ENCODE measurements around the gene ZNF583. TPM values are rescaled to one million over a fixed set of nuclear protein-coding genes. Genes with fewer than 3 reads are reported as not detected.

ZNF583 gene
- total and polyA plus RNA-seq, 2 donors (not counting 1 experiment from before 2014, with no cell fraction given) = 1.5 to 11.7 TPM

GRCh38 chr19:56360841-56361240, 43.3 kb upstream of the ZNF583 start:
- no peak overlapping the region for H3K4me2 ChIP-seq (replicated peaks; ENCODE audit: low read depth, low read length, poor library complexity, severe bottlenecking)
- no peaks in the 10 kb centered on the region for H3K4me1 ChIP-seq (ENCODE audit: control insufficient read depth in 2 of 2, insufficient read depth in 2 of 2, low read length in 2 of 2)
- POLR2A ChIA-PET = no interaction called here
- peaks cover 6 to 14% (median 9%) of the 10 kb centered on the region in 3 donors for H3K9me3 ChIP-seq (ENCODE audit: control extremely low read depth in 1 of 3, control insufficient read depth in 2 of 3, insufficient read depth in 1 of 3, low read length in 2 of 3)
- H3K36me3 ChIP-seq (replicated peaks in 1 of 2; ENCODE audit: control extremely low read depth in 1 of 2, control insufficient read depth in 1 of 2, extremely low read depth in 1 of 2, insufficient read depth in 2 of 2, low read length in 1 of 2) = no peaks in the 10 kb centered on the region
- no peak for DNase-seq
- H3K9me3 Mint-ChIP-seq (ENCODE audit: insufficient read depth) = peaks cover 43% of the 10 kb centered on the region
- no peaks in the 10 kb centered on the region for H3K4me1 Mint-ChIP-seq
- H3K79me2 ChIP-seq (ENCODE audit: control insufficient read depth, insufficient read depth, low read length) = no peaks in the 10 kb centered on the region
- H3K27me3 ChIP-seq (replicated peaks in 1 of 4; ENCODE audit: control extremely low read depth in 1 of 4, control insufficient read depth in 3 of 4, insufficient read depth in 4 of 4, low read length in 3 of 4) = no peaks in the 10 kb centered on the region
- H3K9ac ChIP-seq (ENCODE audit: low read length) = no peak overlapping the region
- H3K4me3 Mint-ChIP-seq = no peak overlapping the region
- CTCF ChIA-PET = no interaction called here
- no peak overlapping the region for H3K27ac Mint-ChIP-seq
- no peaks in the 10 kb centered on the region for H3K27me3 Mint-ChIP-seq
- intact Hi-C loops (cut with micrococcal nuclease) = no loop called here
- no peaks in the 10 kb centered on the region for H4K20me1 ChIP-seq (ENCODE audit: control insufficient read depth, insufficient read depth, low read length, poor library complexity, severe bottlenecking)
- H3K4me3 ChIP-seq (ENCODE audit: control extremely low read depth in 1 of 5, extremely low read depth in 1 of 5, insufficient read depth in 1 of 5, low read depth in 2 of 5, low read length in 4 of 5) = no peak overlapping the region
- no peak for ATAC-seq (ENCODE audit: low read depth)
- no peak overlapping the region for H2AFZ ChIP-seq (ENCODE audit: insufficient read depth, low read depth, low read length, poor library complexity, severe bottlenecking)
- H3K27ac ChIP-seq (ENCODE audit: low read length in 2 of 2) = no peak overlapping the region
- no CpG with 5 or more reads among the region's 2 CpGs for WGBS (ENCODE audit: insufficient coverage)
- TF ChIP-seq EZH2 (IDR thresholded peaks at IDR 0.05; ENCODE audit: borderline replicate concordance, insufficient read depth, low read depth, low read length, poor library complexity, severe bottlenecking) (no peak), CTCF (IDR thresholded peaks at IDR 0.05) (no peak)

GRCh38 chr19:56367829-56368711, 36.1 kb upstream of the ZNF583 start:
- H3K4me3 Mint-ChIP-seq = peak overlapping the region; percentile 96
- H3K9me3 Mint-ChIP-seq (ENCODE audit: insufficient read depth) = peaks cover 25% of the 10 kb centered on the region
- Histone ChIP-seq H3K27ac (ENCODE audit: low read length in 2 of 2) (peak overlapping the region; percentile 78 to 79), H3K4me1 (ENCODE audit: control insufficient read depth in 2 of 2, insufficient read depth in 2 of 2, low read length in 2 of 2) (peaks cover 8 to 14% of the 10 kb centered on the region in 2 donors), H3K4me3 (ENCODE audit: control extremely low read depth in 1 of 5, extremely low read depth in 1 of 5, insufficient read depth in 1 of 5, low read depth in 2 of 5, low read length in 4 of 5) (peak overlapping the region; percentile 45 to 85 (median 77)), H3K9me3 (ENCODE audit: control extremely low read depth in 1 of 3, control insufficient read depth in 2 of 3, insufficient read depth in 1 of 3, low read length in 2 of 3) (peaks cover 9 to 24% (median 11%) of the 10 kb centered on the region in 3 donors), H3K27me3 (replicated peaks in 1 of 4; ENCODE audit: control extremely low read depth in 1 of 4, control insufficient read depth in 3 of 4, insufficient read depth in 4 of 4, low read length in 3 of 4) (no peaks in the 10 kb centered on the region), H4K20me1 (ENCODE audit: control insufficient read depth, insufficient read depth, low read length, poor library complexity, severe bottlenecking) (no peaks in the 10 kb centered on the region), H2AFZ (ENCODE audit: insufficient read depth, low read depth, low read length, poor library complexity, severe bottlenecking) (peak overlapping the region; percentile 93), H3K79me2 (ENCODE audit: control insufficient read depth, insufficient read depth, low read length) (peaks cover 5% of the 10 kb centered on the region), H3K9ac (ENCODE audit: low read length) (peak overlapping the region; percentile 87), H3K4me2 (replicated peaks; ENCODE audit: low read depth, low read length, poor library complexity, severe bottlenecking) (peak overlapping the region; percentile 87), H3K36me3 (replicated peaks in 1 of 2; ENCODE audit: control extremely low read depth in 1 of 2, control insufficient read depth in 1 of 2, extremely low read depth in 1 of 2, insufficient read depth in 2 of 2, low read length in 1 of 2) (peaks cover 0 to 10% of the 10 kb centered on the region in 2 experiments)
- intact Hi-C loops (cut with micrococcal nuclease) = loop anchor here (1.0 to 2.0 kb wide), 2 partner anchors 25 to 53 kb away; partner anchors contain the start of genes ZNF582 and ZSCAN5A
- 12% methylated on average over 61 of the region's 65 CpGs for WGBS (ENCODE audit: insufficient coverage)
- H3K4me1 Mint-ChIP-seq = peaks cover 25% of the 10 kb centered on the region
- H3K27ac Mint-ChIP-seq = peak overlapping the region; percentile 90
- ChIA-PET POLR2A (interaction anchor here (1.5 kb wide), 1 partner anchor 53 kb away, joined by 3 read pairs; the partner anchor contains the start of gene ZSCAN5A), CTCF (interaction anchor here (1.0 to 2.5 kb wide), 2 partner anchors 20 to 292 kb away, joined by 3 to 6 read pairs; no protein-coding TSS in a partner anchor)
- TF ChIP-seq EZH2 (IDR thresholded peaks at IDR 0.05; ENCODE audit: borderline replicate concordance, insufficient read depth, low read depth, low read length, poor library complexity, severe bottlenecking) (no peak), CTCF (IDR thresholded peaks at IDR 0.05) (no peak)
- ATAC-seq (ENCODE audit: low read depth) (peak; percentile 99), DNase-seq (peak; percentile 93)
- H3K27me3 Mint-ChIP-seq = no peaks in the 10 kb centered on the region

Data from B cell (primary cell).